SK-N-SH (cell line): ENCODE data around the gene LIN52. TPM values are rescaled to one million over a fixed set of nuclear protein-coding genes. Genes with fewer than 3 reads are reported as not detected.

Experiments used
- CTCF ChIA-PET: fragments of 300-600, 350-600 bp; formaldehyde crosslinking; extraction: SDS; loops from one replicate; lab custom pipeline; 2021; lab: Yijun Ruan, JAX
- POLR2A ChIA-PET: fragments of 350-600 bp; sonication (Branson Sonifier 250); formaldehyde crosslinking; extraction: SDS; loops from one replicate; lab custom pipeline; 2020; ENCODE audit warnings: antibody characterized with exemption, inconsistent platforms; lab: Yijun Ruan, JAX
- DNase-seq: peaks from one replicate; pipeline ENCODE4 v3.0.0; 2012
- H2AFZ ChIP-seq: fragments of 200-600 bp; sonication (generic); 2 replicates; pipeline ENCODE4 v1.8.1; 2016; ENCODE audit warnings: antibody characterized with exemption, mild to moderate bottlenecking, low read depth
- H3F3A ChIP-seq: fragments of 200-600 bp; sonication (generic); replicated peaks from 2 replicates; pipeline ENCODE3; 2016; ENCODE audit warnings: antibody characterized with exemption, mild to moderate bottlenecking; ENCODE audit not compliant: insufficient read depth
- H3K27ac ChIP-seq, 2 experiments: fragments of 200-500 bp in 1 of 2; fragments of 200-600 bp in 1 of 2; sonication (Bioruptor generic) in 1 of 2; sonication (generic), shearing (Covaris generic) in 1 of 2; 2 replicates each; pipeline versions ENCODE4 v1.5.1 to v1.6.1; 2014 to 2016; ENCODE audit warnings: low read depth in 2 of 2, inconsistent platforms in 1 of 2, low read length in 1 of 2, mild to moderate bottlenecking in 1 of 2, mixed read lengths in 1 of 2
- H3K27me3 ChIP-seq: fragments of 200-600 bp; sonication (generic), shearing (Covaris generic); 2 replicates; pipeline ENCODE4 v1.6.1; 2016; ENCODE audit warnings: mixed run types; ENCODE audit not compliant: insufficient read depth
- H3K36me3 ChIP-seq, 2 experiments: fragments of 200-500 bp in 1 of 2; fragments of 200-600 bp in 1 of 2; sonication (Bioruptor generic) in 1 of 2; sonication (generic) in 1 of 2; replicated peaks in 1 of 2; 2 replicates each; pipeline versions ENCODE3 to v1.5.1; 2014 to 2016; ENCODE audit warnings: low read length in 1 of 2, mild to moderate bottlenecking in 1 of 2; ENCODE audit not compliant: insufficient read depth in 2 of 2, control insufficient read depth in 1 of 2
- H3K4me1 ChIP-seq, 2 experiments: fragments of 200-500 bp in 1 of 2; fragments of 200-600 bp in 1 of 2; sonication (Bioruptor generic) in 1 of 2; sonication (generic), shearing (Covaris generic) in 1 of 2; 2 replicates each; pipeline versions ENCODE4 v1.5.1 to v1.6.1; 2014 to 2016; ENCODE audit warnings: low read depth in 1 of 2, low read length in 1 of 2, mixed run types in 1 of 2; ENCODE audit not compliant: insufficient read depth in 2 of 2, control insufficient read depth in 1 of 2
- H3K4me2 ChIP-seq: fragments of 200-600 bp; sonication (generic), shearing (Covaris generic); 2 replicates; pipeline ENCODE4 v1.6.1; 2017; ENCODE audit warnings: mixed run types
- H3K4me3 ChIP-seq, 2 experiments: fragments of 200-500 bp in 1 of 2; fragments of 200-600 bp in 1 of 2; sonication (Bioruptor generic) in 1 of 2; sonication (generic), shearing (Covaris generic) in 1 of 2; 2 replicates each; pipeline versions ENCODE4 v1.5.1 to v1.8.1; 2014 to 2016; ENCODE audit warnings: low read depth in 2 of 2, inconsistent platforms in 1 of 2, low read length in 1 of 2, mild to moderate bottlenecking in 1 of 2, mixed read lengths in 1 of 2, moderate library complexity in 1 of 2
- H3K79me2 ChIP-seq: fragments of 200-600 bp; sonication (generic); 2 replicates; pipeline ENCODE4 v1.8.1; 2017; ENCODE audit warnings: mild to moderate bottlenecking; ENCODE audit not compliant: insufficient read depth
- H3K9ac ChIP-seq: fragments of 200-600 bp; sonication (generic); 2 replicates; pipeline ENCODE4 v1.6.1; 2017; ENCODE audit warnings: mixed run types
- H3K9me2 ChIP-seq: fragments of 200-600 bp; sonication (generic); 2 replicates; pipeline ENCODE4 v1.6.1; 2017; ENCODE audit warnings: mixed run types
- H3K9me3 ChIP-seq: fragments of 200-600 bp; sonication (generic); 2 replicates; pipeline ENCODE4 v1.6.1; 2017; ENCODE audit warnings: mixed run types, mild to moderate bottlenecking, moderate library complexity
- H4K20me1 ChIP-seq: fragments of 200-600 bp; sonication (generic); 2 replicates; pipeline ENCODE4 v1.6.1; 2017; ENCODE audit warnings: mild to moderate bottlenecking, mixed run types; ENCODE audit not compliant: insufficient read depth
- ELF1 ChIP-seq: IDR thresholded peaks from 2 replicates; pipeline ENCODE4 v1.4.0; 2012
- EP300 ChIP-seq, 2 experiments: IDR thresholded peaks; 2 replicates each; pipeline versions ENCODE4 v1.4.0 to v1.6.1; 2012; ENCODE audit warnings: borderline replicate concordance in 1 of 2, low read depth in 1 of 2, low read length in 1 of 2
- FOSL2 ChIP-seq: IDR thresholded peaks from 2 replicates; pipeline ENCODE4 v1.4.0; 2012; ENCODE audit warnings: low read depth, mild to moderate bottlenecking, moderate library complexity, borderline replicate concordance
- FOXJ3 ChIP-seq: sonication (generic); formaldehyde crosslinking; IDR thresholded peaks from 2 replicates; pipeline ENCODE4 v1.5.1; 2020; ENCODE audit warnings: mild to moderate bottlenecking, missing genetic modification reagents
- FOXM1 ChIP-seq: IDR thresholded peaks from 2 replicates; pipeline ENCODE4 v1.4.0; 2012; ENCODE audit warnings: low read depth, mild to moderate bottlenecking
- GABPA ChIP-seq: IDR thresholded peaks from 2 replicates; pipeline ENCODE4 v1.4.0; 2012; ENCODE audit warnings: low read depth, mild to moderate bottlenecking
- MEF2A ChIP-seq: IDR thresholded peaks from 2 replicates; pipeline ENCODE4 v1.4.0; 2012; ENCODE audit warnings: low read depth, borderline replicate concordance
- MXI1 ChIP-seq: IDR thresholded peaks from 2 replicates; pipeline ENCODE4 v1.6.1; 2012; ENCODE audit warnings: mild to moderate bottlenecking, low read depth, low read length, improper control_type of control experiment
- POLR2AphosphoS5 ChIP-seq: IDR thresholded peaks from 2 replicates; pipeline ENCODE4 v1.6.1; 2012; ENCODE audit warnings: low read depth, low read length
- RAD21 ChIP-seq: IDR thresholded peaks from 2 replicates; pipeline ENCODE4 v1.6.1; 2012; ENCODE audit warnings: mild to moderate bottlenecking, low read length
- RXRA ChIP-seq: IDR thresholded peaks from 2 replicates; pipeline ENCODE4 v1.4.0; 2012; ENCODE audit warnings: low read depth, mild to moderate bottlenecking, borderline replicate concordance
- SIN3A ChIP-seq: IDR thresholded peaks from 2 replicates; pipeline ENCODE4 v1.6.1; 2012; ENCODE audit warnings: low read depth, mild to moderate bottlenecking, low read length, moderate library complexity, borderline replicate concordance
- TEAD4 ChIP-seq: IDR thresholded peaks from 2 replicates; pipeline ENCODE4 v1.4.0; 2012; ENCODE audit warnings: mild to moderate bottlenecking, borderline replicate concordance; ENCODE audit not compliant: insufficient read depth
- YY1 ChIP-seq: IDR thresholded peaks from 2 replicates; pipeline ENCODE4 v1.4.0; 2012; ENCODE audit warnings: low read depth, mild to moderate bottlenecking
- WGBS: methylation state at CpG from one replicate; pipeline ENCODE4 v1.1.6; 2017; ENCODE audit warnings: low lambda C conversion rate; 5-methylcytosine and 5-hydroxymethylcytosine counted together
- polyA plus RNA-seq, 3 experiments: library from polyadenylated mRNA; depleted of rRNA; stranded (reverse); fragments of >200 nt; gene quantifications; 2 replicates each; pipeline ENCODE4 v1.2.3, GENCODE V29; 2012
- TF ChIP-seq, protein P1 (sequence below): IDR thresholded peaks from 2 replicates; pipeline ENCODE4 v1.4.0; 2012; ENCODE audit warnings: low read depth, borderline replicate concordance
- TF ChIP-seq, protein P2 (sequence below): IDR thresholded peaks from 2 replicates; pipeline ENCODE4; 2012
- TF ChIP-seq, protein P3 (sequence below): fragments of 200-600 bp; sonication (generic); IDR thresholded peaks from 2 replicates; pipeline ENCODE4 v1.6.1; 2017; ENCODE audit warnings: antibody characterized with exemption, mild to moderate bottlenecking, moderate library complexity

Gene LIN52
- polyA plus RNA-seq, 1 of the 3 experiments (the other 2 are of a cell fraction): 4.9 TPM

DNA sequence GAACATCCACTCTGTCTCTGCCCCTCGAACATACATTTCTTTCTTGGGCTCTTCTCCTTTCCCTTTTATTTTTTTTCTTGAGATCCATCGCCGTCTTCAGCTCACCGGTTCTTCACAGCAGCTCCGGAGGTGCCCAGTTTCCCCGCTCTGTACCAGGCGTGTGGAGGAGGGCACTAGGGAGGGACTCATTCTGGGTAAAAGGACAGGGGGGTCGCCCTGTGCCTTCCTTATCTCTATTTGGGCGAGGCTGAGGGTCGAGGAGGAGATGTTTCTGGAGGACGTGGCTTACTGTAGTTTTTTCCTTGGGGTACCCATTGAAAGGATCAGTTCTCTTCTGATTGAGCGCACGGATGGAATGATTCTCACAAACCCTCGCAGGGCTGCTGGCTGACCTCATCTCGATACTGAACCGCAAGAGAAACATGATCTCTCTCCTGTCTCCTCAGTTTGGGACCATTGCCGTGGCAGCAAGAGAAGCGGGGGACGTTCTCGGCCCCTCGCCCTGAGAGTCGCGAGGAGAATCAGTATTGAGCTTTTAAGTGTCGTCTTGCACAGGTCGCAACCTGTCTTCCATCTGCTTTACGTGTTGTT, 386 bp downstream of the LIN52 start:
- Histone ChIP-seq H3K27ac (peak overlapping the region; percentile 51 to 75), H3K9me3 (no peaks in the 10 kb centered on the region), H4K20me1 (no peaks in the 10 kb centered on the region), H3F3A (no peaks in the 10 kb centered on the region), H2AFZ (peak overlapping the region; percentile 99), H3K9ac (peak overlapping the region; percentile 88), H3K4me2 (peak overlapping the region; percentile 81), H3K4me3 (peak overlapping the region; percentile 65 to 83), H3K9me2 (no peaks in the 10 kb centered on the region), H3K4me1 (peaks cover 0 to 10% of the 10 kb centered on the region in 2 experiments; a peak in 2 of 4 replicates), H3K27me3 (no peaks in the 10 kb centered on the region), H3K79me2 (peaks cover 41% of the 10 kb centered on the region), H3K36me3 (no peaks in the 10 kb centered on the region)
- TF ChIP-seq FOXM1 (no peak), RXRA (no peak), EP300 (IDR thresholded peaks at IDR 0.05; ENCODE audit: borderline replicate concordance in 1 of 2, low read depth in 1 of 2, low read length in 1 of 2) (no peak), ELF1 (no peak), FOSL2 (no peak), SIN3A (0 out of 2 replicates have a peak, but pooled peaks have one; percentile 20), YY1 (peak; percentile 59; the same call in 1 of the 2 replicates), FOXJ3 (CRISPR knock-in tag) (no peak), GABPA (no peak), MEF2A (no peak), MXI1 (no peak), TEAD4 (no peak)
- TF ChIP-seq, protein P1, sequence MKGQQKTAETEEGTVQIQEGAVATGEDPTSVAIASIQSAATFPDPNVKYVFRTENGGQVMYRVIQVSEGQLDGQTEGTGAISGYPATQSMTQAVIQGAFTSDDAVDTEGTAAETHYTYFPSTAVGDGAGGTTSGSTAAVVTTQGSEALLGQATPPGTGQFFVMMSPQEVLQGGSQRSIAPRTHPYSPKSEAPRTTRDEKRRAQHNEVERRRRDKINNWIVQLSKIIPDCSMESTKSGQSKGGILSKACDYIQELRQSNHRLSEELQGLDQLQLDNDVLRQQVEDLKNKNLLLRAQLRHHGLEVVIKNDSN: no peak; the same call in 1 of the 2 replicates
- TF ChIP-seq, protein P2, sequence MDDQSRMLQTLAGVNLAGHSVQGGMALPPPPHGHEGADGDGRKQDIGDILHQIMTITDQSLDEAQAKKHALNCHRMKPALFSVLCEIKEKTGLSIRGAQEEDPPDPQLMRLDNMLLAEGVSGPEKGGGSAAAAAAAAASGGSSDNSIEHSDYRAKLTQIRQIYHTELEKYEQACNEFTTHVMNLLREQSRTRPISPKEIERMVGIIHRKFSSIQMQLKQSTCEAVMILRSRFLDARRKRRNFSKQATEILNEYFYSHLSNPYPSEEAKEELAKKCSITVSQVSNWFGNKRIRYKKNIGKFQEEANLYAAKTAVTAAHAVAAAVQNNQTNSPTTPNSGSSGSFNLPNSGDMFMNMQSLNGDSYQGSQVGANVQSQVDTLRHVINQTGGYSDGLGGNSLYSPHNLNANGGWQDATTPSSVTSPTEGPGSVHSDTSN: 0 out of 2 replicates have a peak, but pooled peaks have one; percentile 1
- CTCF ChIA-PET: interaction anchor here (0.6 to 1.3 kb wide), 3 partner anchors 23 to 167 kb away, joined by 3 to 4 read pairs (median 4); no protein-coding TSS in a partner anchor
- DNase-seq: peak; percentile 44
- POLR2A ChIA-PET: interaction anchor here (0.5 kb wide), 1 partner anchor 154 kb away, joined by 3 read pairs; the partner anchor contains the start of gene VSX2
- WGBS: 3% methylated on average over 26 of the region's 26 CpGs

DNA sequence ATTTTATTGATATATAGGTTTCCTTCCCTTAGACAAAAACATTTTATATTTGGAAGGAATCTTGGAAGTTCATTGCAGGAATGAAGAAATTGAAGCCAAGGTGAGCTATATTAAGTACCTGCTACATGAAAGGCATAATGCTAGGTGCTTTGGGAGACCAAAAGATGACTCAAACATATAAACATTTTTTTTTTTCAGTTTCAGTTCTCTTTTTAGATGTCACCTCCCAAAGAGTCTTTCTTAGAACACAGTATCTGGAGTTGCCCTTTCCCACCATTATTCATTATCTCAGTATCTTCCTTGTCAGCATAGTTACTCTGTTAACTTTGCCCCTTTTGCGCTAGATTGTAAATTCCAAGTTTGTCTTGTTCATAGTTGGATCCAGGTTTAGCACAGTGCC, 1.1 kb downstream of the LIN52 start:
- Histone ChIP-seq H3K36me3 (no peaks in the 10 kb centered on the region), H3K4me1 (peaks cover 0 to 10% of the 10 kb centered on the region in 2 experiments; a peak in 2 of 4 replicates), H3F3A (no peaks in the 10 kb centered on the region), H3K4me2 (peak overlapping the region; percentile 81), H3K27me3 (no peaks in the 10 kb centered on the region), H2AFZ (peak overlapping the region; percentile 99), H3K9me3 (no peaks in the 10 kb centered on the region), H4K20me1 (no peaks in the 10 kb centered on the region), H3K9me2 (no peaks in the 10 kb centered on the region), H3K9ac (peak overlapping the region; percentile 88; the same call in 1 of the 2 replicates), H3K79me2 (peaks cover 48% of the 10 kb centered on the region), H3K4me3 (peak overlapping the region; percentile 65 to 83; a peak in 3 of 4 replicates), H3K27ac (peak overlapping the region in 1 of 2 experiments; percentile 75; a peak in 1 of 4 replicates)
- POLR2A ChIA-PET: no interaction called here
- DNase-seq: no peak
- WGBS: 97% methylated on average over 1 of the region's 1 CpG
- CTCF ChIA-PET: interaction anchor here (1.0 kb wide), 1 partner anchor 166 kb away, joined by 4 read pairs; no protein-coding TSS in a partner anchor
- TF ChIP-seq MXI1 (no peak), RAD21 (no peak), POLR2AphosphoS5 (no peak)
- TF ChIP-seq, protein P3, sequence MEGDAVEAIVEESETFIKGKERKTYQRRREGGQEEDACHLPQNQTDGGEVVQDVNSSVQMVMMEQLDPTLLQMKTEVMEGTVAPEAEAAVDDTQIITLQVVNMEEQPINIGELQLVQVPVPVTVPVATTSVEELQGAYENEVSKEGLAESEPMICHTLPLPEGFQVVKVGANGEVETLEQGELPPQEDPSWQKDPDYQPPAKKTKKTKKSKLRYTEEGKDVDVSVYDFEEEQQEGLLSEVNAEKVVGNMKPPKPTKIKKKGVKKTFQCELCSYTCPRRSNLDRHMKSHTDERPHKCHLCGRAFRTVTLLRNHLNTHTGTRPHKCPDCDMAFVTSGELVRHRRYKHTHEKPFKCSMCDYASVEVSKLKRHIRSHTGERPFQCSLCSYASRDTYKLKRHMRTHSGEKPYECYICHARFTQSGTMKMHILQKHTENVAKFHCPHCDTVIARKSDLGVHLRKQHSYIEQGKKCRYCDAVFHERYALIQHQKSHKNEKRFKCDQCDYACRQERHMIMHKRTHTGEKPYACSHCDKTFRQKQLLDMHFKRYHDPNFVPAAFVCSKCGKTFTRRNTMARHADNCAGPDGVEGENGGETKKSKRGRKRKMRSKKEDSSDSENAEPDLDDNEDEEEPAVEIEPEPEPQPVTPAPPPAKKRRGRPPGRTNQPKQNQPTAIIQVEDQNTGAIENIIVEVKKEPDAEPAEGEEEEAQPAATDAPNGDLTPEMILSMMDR: no peak
